Measurements from ENCODE around the gene RBKS.
A peak's percentile ranks its signal among the peaks of the same experiment; 100 is the strongest.
"Not testable (repeated sequence)": the region's sequence is repeated elsewhere in the genome, so short reads cannot be mapped to it uniquely, and the experiment has no call there.

The RBKS gene

DNA sequence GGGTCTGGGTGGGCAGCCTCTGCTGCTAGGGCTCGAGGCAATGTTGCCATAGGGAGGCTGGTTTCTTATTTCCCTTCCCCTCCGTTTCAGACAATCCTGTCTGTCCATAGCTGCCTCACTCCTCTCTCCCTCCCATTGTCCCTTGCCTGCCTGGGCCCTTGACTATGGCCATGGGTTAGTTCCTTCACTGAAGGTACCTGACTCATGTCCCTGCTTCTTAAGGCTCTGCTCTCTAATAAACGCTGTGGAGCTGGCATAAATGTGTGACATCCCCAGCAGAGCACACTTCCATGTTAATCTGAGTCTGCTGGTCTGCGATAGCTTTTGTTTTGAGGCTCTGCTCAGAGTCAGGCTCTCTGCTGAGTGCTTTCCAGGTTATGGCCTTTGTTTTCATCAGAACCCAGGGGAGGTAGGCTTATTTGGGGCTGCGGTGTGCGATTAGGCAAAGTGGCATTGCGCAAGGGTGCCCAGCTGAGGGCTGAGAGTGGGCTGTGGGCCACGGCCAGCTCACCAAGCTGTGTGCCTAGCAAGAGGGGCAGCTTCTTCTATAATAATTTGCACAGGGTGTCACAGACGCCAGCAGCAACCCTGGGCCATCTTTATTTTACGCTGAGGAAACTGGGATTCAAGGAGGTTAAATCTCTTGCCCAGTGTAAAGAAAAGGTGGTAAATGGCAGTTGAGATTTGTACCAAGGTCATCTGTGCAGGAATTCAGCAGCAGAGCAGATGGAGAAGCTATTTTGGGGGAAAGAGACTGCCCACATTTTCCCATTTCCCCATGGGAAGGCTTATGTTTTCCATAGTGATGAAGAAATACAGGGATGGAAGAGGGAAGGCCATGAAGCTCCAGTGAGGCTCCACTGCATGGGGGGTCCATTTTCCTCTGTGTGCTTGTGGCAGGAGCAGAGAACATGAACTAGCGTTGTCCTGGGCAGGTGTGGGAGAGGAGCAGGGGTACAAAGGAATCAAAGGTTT lies 93.1 kb downstream of the RBKS start:
- no peak for DNase-seq

DNA sequence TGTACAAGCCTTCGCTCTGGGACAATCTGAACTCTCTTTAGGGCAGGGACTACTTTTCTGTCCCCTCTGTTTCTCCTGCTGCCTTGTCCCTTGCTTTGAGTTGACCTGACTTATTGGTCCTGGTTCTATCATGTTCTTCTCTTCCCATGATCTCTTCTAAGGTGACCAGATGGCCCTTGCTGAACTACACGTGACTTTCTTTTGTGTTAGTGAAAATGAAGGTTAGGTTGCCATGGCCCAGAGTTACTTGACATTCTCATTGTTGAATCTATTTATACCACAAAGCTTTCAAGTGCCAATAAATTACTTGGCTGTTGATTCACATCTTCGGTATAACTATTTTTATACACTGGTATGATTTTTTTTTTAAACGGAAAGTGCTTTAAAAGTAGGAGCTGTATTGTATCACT lies 94.3 kb downstream of the RBKS start:
- no peak for DNase-seq

DNA sequence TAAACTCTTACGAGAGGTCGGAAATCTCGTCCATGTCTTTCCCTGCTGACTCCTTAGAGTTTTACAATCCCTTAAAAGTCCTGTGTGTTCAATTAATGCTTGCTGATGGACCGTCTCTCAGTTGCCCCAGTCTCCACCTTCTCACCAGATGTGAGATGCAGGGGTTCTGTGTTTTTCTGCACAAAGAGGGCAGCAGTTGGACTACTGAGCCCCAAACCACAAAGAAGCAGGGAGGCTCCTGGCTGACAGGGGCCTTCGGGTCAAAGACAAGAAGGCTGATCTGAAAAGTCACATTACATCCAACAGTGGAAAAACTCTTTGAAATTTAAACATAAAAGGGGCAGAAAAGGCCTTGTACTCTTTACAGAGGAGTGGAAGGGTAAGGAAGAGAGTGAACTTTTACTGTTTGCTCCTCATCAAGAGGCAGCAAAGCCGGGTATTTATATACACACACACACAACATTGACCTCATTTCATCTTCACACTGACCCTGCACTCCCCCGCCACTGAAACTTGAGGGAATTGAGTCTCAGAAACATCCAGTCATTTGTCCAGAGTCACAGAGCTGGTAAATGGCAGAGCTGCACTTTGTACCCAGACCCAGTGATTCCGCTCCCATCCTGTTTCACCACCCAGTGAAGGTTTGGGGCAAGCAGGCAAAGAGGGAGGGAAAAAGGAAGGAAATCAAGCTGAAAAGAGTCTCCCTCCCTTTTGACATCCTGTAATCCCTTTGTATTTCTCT lies 94.9 kb downstream of the RBKS start:
- DNase-seq = no peak

DNA sequence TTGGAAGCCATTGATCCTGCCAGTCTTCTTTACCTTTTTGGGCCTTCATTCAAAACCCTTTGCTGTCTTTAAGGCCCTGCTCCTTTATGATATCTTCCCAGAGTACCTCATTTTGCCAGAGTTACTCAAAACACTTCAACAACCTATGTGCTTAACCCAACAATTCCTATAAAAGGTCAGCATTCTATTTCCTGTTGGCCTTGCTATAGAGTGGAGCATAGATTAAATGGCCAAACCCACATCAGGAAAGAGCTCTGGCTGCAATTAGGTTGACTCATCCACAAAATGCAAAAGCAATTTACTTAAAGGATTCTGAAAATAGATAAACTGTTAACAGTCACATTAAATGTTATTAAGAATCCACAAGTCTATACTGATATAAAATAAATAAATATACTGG lies 97.4 kb downstream of the RBKS start:
- DNase-seq = no peak

DNA sequence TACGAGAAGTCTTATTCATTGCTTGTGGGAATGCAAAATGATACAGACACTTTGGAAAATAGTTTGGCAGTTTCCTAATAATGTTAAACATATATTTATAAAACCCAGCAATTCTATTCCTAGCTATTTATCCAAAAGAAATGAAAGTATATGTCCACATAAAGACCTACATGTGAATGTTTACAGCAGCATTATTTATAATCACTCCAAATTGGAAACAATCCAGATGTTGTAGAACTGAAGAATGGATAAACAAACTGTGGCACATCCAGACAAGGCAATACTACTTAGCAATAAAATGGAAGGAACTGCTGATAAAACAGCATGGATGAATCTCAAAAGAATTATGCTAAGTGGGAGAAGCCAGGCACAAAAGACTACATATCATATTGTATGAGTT lies 99.4 kb downstream of the RBKS start:
- no peak for DNase-seq

DNA sequence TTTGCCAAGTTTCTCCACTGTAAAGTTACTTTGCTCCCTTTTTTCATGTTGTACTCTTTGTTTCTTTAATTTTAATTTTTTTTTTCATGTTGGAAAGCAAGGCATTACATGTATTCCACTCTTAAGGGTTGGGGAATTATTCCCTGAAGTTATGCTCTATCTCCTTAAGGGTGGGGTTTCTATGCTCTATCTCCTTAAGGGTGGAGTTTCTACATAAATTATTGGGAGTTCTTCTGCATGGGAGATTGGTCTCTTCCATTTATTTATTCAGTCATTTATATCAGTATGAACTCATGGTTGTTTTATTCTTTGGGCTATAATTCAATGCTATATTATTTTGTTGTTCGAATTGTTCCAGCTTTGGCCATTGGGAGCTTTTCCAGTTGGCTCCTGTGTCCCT lies 107.5 kb downstream of the RBKS start:
- DNase-seq = no peak

DNA sequence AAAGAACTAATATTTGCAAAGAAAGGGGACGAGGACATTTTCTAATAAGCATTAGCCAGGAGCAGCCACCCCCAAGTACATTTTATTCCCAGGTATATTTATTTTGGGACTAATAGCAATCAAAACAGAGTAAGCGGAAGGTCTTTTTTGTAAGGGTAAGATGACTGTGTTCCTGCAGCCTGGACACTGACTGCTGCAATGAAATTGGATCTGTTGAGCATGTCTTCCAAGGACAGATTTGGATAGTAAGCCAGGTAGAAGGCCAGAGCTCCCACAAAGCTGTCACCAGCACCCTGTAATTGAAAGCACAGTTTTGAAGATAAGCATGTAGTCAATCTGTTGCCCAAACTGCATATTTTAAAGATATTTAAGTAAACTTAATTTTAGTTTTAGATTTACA lies 108.7 kb downstream of the RBKS start:
- no peak for DNase-seq

DNA sequence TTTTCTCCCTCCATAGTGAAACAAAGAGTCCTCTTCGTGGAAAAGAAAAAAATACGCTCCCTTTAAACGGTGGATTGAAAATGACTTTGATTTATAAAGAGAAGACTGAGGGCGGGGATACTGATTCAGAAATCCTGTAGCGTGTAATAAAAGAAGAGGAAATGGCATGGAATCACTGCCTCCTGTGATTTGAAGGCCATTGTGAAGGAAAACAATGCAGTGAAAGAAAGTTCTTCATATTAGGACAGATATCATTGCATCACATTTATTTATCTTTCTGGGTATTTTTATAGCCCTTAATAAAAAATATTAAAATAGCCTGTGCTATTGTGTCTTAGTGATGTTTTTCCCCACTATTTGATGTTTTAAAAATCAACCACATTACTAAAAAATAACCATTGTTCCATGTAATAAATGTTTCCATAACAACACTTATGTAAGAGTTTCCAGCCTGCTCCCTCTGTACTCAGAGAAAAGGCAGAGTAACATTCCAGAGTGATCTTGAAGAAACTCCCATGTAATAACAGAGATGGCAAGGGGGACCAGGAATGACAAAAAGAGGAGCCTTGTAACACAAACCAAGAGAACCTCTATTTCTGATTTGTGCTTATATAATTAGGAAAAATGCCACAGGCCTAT lies 110.7 kb downstream of the RBKS start:
- no peak for DNase-seq

DNA sequence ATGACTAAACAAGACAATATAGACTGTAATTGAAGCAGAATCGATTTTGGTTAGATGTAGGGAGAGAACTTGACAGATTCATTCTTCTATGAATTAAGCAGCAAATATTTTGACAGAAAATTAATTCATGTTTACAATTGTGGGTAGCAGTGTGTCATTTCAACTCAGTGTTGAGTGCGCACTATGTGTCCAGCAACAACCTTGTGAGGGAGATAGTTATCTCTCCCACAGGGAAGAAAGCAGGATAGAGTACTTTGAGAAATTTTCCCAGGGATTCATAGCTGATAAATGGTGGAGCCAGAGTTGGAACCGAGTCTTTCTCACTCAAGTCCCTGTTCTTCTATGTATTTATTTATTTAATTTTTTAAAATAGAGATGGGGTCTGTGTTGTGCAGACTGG lies 113.5 kb downstream of the RBKS start:
- DNase-seq = no peak

DNA sequence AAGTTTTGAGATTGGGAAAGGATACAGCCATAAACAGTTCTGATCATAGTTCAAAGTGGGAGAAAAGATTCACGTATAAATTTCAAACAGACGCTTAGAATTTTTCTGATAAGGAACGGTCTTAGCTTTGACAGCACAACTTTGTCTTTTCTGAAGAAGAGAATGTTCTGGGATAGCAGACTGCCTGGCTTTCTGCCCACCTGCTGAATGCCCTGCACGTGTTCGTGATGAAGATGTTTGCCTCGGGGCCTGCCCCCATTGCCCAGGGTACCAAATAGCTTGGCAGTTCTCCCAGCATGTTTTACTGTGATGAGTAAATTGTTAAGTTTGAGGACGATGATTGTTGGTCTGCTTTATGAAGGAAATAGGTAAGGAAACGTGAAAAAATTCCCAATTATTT lies 114.1 kb downstream of the RBKS start:
- no peak for DNase-seq

DNA sequence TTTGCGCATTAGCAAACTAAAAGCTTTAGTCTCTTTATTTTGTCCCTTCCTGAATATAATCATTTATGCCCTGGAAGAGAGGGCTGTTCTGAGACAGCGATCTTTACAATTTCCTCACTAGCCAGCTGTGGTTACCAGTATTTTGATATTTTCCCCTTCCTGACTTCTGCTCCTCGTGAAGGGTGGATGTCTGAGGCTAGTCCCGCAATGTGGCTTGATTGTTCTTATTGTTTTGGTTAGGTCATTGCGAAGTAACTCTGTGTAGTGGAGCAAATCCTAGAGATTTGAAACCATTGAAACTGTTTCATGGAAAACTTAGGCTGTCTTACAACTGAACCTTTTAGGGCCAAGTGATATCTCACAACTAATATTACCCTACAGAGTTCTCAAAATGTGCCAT lies 116.2 kb downstream of the RBKS start:
- DNase-seq = no peak

DNA sequence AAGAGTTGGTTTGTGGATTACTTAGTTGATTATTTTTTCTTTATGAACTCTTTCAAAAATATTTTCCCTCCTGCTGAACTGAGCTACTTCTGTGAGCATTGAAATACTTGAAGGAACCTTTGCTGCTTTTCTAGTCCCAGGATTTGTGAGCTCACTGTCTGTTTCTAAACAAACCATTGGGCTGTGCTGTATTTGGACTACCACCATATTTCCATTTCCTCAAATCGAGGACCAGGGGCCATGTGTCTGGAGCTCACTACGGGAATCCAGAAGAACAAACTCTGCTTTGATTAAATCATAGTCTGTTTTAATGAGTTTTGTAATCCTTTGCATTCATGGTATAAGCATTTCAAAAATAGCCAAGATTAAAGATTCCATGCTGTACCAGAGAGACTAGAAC lies 117.4 kb downstream of the RBKS start:
- no peak for DNase-seq

DNA sequence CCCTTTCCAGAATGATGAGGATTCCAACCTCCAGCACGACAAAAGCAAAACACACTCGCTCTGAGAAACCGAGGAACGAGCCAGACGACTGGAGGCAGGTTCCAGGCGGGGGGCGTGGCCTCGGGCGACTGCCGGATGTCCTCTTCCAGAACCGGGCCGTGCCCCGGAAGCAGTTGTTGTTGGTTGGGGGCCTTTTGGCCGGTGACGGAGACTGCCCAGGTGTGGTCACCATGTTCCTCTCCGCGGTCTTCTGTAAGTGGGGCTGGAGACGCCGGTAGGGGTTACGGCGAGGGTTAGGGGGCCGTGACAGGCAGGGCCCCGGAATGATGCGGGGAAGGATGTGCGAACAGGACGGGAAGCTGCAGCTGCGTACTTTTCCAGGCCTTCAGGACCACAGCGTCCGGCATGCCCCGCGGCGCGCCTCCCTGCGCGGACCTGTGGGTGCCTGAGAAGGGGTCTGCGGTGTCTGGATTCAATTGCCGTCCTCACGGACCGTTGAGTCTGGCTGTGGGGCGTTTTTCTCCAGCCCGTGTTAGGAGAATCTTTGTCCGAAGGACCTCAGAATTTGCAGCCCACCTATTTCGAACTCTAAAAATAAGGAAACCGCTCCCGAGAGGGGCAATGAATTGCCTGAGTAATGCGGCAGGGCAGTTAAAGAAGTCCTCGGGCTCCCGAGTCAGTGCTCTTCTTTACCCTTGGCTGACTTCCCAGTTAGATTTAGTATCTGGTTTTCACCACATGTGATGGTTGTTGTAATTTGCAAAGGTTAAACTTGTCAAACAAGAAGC lies 118.4 kb downstream of the RBKS start, which contains the start of gene MRPL33:
Gene MRPL33, plus strand, starts transcription at position 172 of the 788 bp plus-strand sequence. Its CDS starts 59 bp downstream, at position 231.
- DNase-seq = peak; percentile 86

DNA sequence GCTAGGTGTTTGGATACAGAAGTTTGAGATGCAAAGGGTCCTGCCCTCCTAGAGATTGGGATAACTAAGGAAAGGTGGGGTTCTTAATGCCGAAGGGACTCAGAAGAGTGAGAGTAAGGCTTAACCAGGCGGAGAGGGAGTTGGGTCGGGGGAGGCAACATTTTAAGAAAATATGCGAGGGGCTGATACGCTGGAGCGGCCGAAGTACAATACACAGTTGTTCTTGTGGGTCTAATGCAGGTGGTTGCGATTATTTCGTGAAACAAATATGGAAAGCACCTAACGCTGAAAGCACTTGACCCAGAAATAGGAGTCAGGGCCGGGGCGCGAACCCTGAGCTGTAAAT lies 119.0 kb downstream of the RBKS start:
- no peak for DNase-seq

DNA sequence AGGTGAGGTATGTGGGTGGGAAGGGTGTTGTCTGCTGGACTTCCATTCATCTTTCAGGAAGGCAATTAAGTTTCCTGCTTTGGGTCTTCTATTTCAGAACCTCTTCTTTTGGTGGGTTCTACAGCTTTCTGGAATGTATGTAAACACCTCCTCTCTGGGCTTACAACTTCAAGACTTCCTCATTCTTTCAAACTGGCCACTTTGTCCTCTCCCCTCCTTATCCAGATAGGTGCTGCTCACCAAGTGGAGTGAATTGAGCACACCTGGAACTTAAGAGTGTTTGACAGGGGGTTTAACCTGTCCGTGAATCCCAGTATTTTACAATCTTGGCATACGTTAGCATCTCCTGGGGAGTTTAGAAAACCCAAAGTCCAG lies 123.9 kb downstream of the RBKS start:
- no peak for DNase-seq

DNA sequence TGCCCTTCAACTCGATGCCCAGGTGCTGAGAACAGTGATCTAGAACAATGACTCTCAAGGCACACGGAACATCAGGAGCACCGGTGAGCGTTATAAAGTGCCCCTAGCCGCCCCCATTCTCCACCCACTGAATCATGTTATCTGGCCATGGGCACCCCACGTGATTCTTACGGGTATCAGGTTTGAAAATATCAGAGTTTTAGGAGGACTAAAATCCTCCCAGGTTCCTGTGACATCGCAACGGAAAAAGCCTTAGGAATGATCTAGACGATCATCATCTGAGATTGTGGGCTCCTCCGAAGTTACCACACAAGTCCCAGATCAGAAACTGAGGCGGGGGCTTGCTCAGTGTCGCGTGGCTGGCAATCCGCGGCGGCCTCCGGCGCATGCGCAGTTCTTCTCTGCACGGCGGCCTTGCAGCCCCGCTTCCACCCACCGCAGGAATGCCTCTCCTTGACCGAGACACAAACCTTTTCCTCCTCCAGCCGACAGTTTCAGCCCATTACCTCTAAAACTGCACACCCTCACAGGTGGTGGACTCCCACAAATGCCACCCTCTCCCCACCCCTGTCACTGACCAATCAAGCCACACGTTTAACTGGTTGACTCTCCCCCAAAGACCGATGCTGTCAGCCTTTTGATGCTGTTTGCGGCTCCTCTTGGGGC lies 124.4 kb downstream of the RBKS start:
- peak; percentile 27 for DNase-seq

DNA sequence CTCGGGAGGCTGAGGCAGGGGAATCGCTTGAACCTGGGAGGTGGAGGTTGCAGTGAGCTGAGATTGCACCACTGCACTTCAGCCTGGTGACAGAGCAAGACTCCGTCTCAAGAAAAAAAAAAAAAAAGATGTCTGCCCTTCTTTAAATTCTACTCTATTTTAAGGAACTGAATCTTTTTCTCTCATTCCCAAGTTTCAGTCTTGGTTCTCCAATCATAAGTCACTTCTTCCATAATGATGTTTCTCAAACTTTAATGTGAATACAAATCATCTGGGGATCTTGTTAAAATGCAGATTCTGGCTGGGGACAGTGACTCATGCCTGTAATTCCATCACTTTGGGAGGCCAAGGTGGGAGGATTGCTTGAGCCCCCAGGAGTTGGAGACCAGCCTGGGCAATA lies 125.7 kb downstream of the RBKS start:
- not testable (repeated sequence) for DNase-seq

DNA sequence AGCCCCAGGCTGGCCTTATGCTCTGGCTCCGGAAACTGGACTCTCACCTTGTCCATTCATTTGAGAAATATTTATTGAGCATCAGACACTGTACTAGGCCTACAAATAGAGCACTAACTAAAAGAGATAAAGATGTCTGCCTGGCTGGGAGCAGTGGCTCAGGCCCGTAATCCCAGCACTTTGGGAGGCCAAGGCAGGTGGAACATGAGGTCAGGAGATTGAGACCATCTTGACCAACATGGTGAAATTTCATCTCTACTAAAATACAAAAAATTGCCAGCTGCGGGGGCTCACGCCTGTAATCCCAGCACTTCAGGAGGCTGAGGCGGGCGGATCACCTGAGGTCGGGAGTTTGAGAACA lies 126.3 kb downstream of the RBKS start:
- DNase-seq = no peak

DNA sequence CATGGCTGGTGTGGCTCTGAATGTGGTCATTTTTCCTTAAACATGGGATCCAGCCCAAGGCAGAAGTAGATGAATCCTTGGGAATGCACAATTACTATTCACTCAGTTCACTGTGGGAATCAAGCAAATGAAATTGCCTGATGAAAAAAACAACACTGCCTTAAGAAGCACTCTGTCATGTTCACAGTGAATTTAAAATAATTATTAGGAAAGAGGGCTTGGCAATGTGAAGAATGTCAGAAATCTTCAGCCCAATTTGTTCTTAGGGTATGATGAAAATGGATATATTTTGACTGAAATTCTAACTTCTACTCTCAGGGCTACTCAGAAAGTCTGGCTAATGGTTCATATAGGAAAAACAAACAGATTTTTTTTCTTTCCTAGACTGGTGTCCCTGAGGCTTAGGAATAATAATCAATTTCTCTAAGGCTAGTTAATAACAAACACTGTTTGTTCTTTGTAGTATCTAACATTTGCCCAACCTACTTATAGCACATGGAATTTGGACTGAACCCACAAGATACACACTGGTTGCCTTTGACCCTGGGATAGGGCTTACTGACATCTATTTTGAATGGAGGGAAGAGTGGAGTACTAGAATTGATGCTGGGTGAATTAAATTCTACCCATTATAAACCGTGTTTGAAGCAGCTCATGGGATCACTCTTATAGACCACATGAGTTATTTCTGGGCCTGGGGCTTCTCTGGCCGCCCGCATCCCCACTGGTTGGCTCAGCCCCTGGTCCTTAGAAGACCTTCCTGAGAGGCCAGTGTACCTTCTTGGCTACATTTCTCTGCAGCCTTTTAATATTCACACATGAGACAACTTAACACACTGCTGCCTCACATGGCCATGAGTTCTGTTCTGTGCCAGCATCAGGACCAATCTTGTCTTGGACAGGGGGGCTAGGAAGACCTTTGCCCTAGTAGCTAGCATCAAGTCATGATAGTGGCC lies 127.0 kb downstream of the RBKS start:
- DNase-seq = no peak

DNA sequence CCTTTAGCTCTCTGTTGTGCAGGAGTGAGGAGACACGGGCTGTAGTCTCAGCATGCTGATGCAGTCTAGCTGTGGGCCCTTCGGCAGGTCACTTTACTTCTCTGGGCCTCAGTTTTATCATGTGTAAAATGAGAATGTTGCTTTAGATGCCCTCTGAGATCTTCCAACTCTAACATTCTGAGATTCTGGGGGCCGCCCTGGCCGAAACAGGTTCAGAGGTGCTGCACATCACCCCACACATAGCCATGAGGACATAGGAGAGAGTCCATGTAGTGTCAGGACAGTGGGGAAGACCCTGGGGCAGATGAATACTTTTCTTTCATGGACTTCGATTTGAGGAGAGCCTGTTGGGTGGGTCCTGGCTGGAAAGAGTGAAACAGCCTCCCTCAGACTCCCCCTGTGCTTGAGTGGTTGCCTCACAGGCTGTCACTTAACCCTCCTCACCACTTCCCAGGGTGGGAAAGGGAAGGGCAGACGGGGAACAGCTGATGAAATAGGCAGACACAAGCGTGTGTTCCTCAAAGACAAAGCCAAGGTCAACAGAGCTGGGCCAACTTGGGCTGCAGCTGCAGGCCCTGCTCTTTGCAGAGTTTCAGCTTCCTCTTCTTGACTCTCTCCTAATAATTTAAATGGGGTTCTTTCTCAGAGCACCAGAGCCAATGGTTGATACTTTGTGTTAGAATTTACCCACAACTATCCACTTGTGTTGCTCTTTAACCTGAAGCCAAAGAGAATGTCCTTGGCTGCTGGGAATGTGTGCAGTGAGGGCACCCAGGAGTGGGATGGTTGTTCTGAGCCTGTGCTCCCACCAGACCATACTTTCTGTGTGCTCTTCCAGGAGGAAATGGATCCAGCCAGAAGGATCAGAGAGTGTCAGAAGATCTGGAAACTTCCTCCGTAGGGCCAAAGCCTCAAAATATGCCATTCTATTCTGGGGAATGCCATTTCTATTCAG lies 133.4 kb downstream of the RBKS start:
- no peak for DNase-seq
